Epithelial cell of esophagus (primary cell): Measurements from ENCODE around the gene UGT1A8.

Source experiments
- DNase-seq: peaks from one replicate; pipeline ENCODE4 v3.0.0; 2010; ENCODE audit warnings: low read depth
- H3K4me3 ChIP-seq: 2 replicates; pipeline ENCODE4 v1.5.1; 2011; ENCODE audit warnings: mild to moderate bottlenecking, low read length, control low read depth
- TF ChIP-seq, protein P1 (sequence below): IDR thresholded peaks from 2 replicates; pipeline ENCODE4 v1.5.1; 2011; ENCODE audit warnings: low read depth, mild to moderate bottlenecking, low read length, control low read depth, inconsistent platforms; ENCODE audit not compliant: insufficient read depth; ENCODE audit errors: missing control alignments

The UGT1A8 gene

DNA sequence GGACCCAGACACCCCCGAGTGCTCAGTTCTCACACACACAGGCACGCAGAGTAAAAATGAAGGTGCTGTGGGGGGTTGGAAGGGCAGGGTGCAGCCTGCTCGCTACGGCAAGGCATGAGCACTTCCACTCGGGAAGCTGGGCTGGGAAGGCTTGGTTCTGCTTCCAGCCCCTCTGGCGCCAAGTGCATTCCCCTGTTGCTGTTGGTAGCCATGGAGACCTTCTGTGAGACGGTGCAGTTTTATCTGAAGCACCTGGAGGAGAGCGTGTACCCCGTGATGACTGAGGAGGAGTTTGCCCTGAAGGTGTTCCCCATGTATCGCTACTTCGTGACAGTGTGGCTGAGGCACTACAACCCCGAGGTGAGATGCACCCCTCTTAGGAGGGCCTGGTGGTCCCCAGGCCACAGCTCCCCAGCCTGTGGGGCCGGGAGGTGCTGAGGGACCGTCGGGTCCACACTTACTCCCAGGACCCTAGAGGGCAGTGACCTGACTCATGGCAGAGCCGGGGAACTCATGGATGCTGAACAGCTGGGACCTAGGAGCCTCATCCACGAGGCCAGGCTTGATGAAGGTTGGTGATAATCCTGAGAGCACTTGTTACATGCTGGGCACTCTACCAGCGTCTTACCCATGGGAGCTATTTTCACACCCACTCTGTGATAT, 176.2 kb downstream of the UGT1A8 start:
- no peak for DNase-seq
- TF ChIP-seq, protein P1, sequence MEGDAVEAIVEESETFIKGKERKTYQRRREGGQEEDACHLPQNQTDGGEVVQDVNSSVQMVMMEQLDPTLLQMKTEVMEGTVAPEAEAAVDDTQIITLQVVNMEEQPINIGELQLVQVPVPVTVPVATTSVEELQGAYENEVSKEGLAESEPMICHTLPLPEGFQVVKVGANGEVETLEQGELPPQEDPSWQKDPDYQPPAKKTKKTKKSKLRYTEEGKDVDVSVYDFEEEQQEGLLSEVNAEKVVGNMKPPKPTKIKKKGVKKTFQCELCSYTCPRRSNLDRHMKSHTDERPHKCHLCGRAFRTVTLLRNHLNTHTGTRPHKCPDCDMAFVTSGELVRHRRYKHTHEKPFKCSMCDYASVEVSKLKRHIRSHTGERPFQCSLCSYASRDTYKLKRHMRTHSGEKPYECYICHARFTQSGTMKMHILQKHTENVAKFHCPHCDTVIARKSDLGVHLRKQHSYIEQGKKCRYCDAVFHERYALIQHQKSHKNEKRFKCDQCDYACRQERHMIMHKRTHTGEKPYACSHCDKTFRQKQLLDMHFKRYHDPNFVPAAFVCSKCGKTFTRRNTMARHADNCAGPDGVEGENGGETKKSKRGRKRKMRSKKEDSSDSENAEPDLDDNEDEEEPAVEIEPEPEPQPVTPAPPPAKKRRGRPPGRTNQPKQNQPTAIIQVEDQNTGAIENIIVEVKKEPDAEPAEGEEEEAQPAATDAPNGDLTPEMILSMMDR: no peak
- no peak overlapping the region for H3K4me3 ChIP-seq

DNA sequence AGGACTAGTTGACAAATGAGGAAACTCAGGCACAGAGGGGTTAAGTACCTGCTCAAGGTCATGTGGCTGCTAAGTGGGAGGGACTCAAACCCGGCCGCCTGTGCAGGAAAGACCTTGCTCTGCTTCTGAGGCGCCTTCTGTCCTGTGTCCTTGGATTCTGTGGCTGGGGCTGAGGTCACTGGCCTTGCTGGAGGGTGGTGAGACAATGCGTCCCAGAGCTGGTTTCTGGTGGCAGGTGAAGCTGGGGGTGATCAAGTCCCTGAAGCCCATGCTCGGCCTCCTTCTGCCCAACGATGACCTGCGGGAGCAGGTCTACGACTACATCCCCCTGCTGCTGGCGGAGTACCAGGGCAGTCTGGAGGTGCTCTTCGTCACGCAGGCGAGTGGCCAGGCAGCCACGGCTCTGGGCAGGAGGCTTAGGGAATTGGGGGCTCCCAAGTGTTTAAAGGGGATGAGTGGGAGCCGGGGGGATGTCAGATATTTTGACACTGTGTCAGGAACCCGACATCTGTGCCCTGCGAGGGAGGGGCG, 176.8 kb downstream of the UGT1A8 start:
- TF ChIP-seq, protein P1: no peak
- H3K4me3 ChIP-seq: no peak overlapping the region
- no peak for DNase-seq

DNA sequence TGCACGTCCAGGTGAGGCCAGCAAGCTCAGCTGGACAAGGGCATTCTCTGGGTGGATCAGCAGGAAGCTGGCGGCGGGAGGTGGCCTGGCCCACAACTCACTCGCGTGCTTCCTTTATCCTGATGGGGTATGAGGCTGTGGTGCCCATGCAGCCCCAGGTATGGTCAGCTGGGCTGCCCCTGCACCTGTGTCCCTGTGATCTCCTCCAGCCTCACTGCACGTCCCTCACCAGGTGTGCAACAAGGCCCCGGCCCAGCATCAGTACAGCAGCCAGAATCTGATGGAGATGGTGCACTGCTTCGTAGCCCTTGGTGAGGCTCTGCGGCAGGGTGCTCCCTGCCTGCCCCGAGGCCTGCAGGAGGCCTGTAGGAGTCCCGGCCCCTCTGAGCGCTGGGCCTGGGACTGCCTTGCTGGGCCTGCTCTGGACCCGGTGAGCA, 178.3 kb downstream of the UGT1A8 start:
- no peak for DNase-seq
- TF ChIP-seq, protein P1: no peak
- no peak overlapping the region for H3K4me3 ChIP-seq

DNA sequence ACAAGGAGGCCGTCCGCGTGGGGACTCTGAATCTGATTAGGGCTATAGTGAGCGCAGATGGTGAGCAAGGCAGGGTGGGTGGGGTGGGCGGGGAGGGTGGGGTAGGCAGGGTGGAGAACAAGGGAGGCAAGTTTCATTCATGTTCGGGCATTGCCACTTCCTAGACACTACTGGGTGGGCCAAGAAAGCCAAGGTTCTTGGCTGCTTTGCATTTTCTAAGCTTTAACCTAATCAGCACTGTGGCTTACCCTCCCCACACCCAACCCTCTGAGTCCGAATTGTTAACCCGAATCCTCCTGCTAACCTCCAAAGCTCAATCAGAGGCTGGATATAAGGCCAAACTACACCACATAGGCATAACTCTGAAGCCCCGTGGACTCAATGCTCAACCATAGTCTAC, 178.8 kb downstream of the UGT1A8 start:
- TF ChIP-seq, protein P1: no peak
- DNase-seq: no peak
- H3K4me3 ChIP-seq: no peak overlapping the region

DNA sequence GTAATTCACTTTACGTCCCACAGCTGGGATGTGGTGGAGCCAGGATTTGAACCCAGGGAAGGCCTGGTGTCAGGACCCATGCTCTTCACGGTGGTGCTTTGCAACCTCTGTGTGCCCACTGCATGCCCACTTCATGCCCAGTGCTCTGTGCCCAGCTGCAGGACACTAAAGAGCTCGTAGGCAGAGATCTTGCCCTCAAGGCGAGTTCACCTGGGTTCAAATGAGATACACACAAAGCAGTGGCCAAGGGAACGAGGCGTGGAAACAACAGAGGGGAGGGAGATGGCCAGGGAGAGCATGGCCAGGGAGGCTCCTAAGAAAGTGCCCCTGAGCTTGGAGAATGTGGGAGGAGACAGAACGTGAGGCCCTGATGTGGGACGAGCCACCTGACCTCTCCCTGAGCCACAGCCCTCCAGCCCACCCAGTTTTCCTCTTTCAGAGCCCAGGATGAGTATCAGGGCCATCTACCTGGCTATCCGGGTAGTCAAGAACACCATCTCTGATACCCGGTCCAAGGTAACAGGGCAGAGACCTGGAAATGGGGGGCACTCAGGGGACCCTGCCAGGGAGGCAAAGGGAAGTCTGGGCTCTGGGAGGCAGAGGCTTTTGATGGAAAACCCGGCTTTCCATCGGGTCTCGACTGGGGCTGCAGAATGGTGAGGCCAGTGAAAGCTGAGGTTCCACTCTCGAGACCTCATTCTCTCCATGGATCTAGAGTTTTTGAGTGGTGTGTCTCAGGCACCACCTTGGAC, 181.1 kb downstream of the UGT1A8 start:
- TF ChIP-seq, protein P1: no peak
- DNase-seq: no peak
- H3K4me3 ChIP-seq: no peak overlapping the region

DNA sequence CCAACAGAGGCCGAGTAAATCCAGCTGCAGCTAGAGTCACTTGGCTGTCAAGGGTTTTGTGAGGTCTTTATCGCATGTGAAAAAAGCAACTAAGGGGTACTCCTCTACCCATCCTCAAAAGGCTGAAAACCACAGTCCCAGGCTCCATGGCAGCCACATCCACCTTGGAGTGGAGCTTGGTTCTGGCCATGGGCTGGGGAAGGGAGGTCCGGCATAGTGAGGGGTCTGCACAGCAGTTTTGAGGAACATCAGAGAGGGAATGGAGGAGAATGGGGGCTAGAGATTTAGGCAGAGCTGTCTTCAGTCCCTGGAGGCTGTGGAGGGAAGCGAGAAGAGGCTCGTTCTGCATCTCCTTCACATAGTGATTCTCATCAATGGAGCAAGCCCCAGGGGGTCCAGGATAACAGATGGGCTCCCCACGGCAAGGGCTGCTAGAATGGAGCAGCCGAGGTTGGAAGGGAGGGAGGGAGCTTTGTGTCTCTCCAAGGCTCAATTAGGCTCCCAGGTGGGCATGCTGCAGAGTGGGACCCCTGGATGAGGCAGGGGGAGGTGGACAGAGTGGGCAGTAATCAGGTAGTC, 181.7 kb downstream of the UGT1A8 start:
- TF ChIP-seq, protein P1: no peak
- no peak overlapping the region for H3K4me3 ChIP-seq
- DNase-seq: no peak
